Measurements from ENCODE around the gene RFFL.

GRCh38 chr17:34997355-34997862 lies 66.1 kb downstream of the RFFL start:
- TF ChIP-seq CTCF (IDR thresholded peaks at IDR 0.05) = no peak
- no peak for TF ChIP-seq FOXJ3 (CRISPR knock-in tag; IDR thresholded peaks at IDR 0.05; ENCODE audit: borderline replicate concordance)
- TF ChIP-seq MAX (CRISPR knock-in tag; IDR thresholded peaks at IDR 0.05) = no peak
- TF ChIP-seq TCF7 (CRISPR knock-in tag; IDR thresholded peaks at IDR 0.05; ENCODE audit: low read depth) = no peak
- TF ChIP-seq USF2 (CRISPR knock-in tag; IDR thresholded peaks at IDR 0.05) = no peak
- no peak for TF ChIP-seq IRF2 (CRISPR knock-in tag; IDR thresholded peaks at IDR 0.05; ENCODE audit: borderline replicate concordance, low read depth)

Measured in WTC11 (cell line).